Loucy (cell line): ENCODE results near the gene CCDC178.

Experiments used
- CTCF ChIP-seq: fragments of 200-600 bp; sonication (generic); conservative IDR thresholded peaks from 2 replicates; pipeline ENCODE4 v1.5.1; 2014; ENCODE audit warnings: mild to moderate bottlenecking, antibody characterized with exemption, low read length
- EZH2phosphoT487 ChIP-seq: fragments of 200-600 bp; IDR thresholded peaks from 2 replicates; pipeline ENCODE4 v1.6.1; 2018; ENCODE audit warnings: antibody characterized with exemption, mild to moderate bottlenecking, moderate library complexity, borderline replicate concordance

DNA sequence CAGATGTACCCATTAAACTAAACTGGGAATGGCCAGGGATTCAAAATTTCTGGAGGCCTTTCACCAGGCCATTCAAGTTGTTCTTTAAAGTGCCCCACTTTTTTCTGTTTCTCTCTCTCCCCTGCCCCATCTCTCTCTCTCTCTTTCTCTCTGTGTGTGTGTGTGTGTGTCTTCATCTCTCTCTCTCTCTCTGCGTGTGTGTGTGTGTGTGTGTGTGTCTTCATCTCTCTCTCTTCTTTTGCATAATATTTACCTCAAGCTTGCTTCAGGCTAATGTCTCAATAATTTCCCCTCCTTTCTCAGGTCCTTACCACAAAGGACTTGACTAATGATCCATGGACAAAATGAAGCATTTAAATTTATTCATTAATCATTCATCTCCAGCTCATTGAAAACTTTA, 503.5 kb downstream of the CCDC178 start:
- no peak for TF ChIP-seq CTCF
- no peak for TF ChIP-seq EZH2phosphoT487
